ENCODE measurements around the gene HAGH. TPM values are rescaled to one million over a fixed set of nuclear protein-coding genes. Genes with fewer than 3 reads are reported as not detected.
A peak's percentile ranks its signal among the peaks of the same experiment; 100 is the strongest.

The HAGH gene
- total and polyA plus RNA-seq, 9 of the 15 experiments (the other 6 are each of a cell fraction or from before 2014, with no cell fraction given) = 0.46 to 35.1 (median 16.8) TPM

DNA sequence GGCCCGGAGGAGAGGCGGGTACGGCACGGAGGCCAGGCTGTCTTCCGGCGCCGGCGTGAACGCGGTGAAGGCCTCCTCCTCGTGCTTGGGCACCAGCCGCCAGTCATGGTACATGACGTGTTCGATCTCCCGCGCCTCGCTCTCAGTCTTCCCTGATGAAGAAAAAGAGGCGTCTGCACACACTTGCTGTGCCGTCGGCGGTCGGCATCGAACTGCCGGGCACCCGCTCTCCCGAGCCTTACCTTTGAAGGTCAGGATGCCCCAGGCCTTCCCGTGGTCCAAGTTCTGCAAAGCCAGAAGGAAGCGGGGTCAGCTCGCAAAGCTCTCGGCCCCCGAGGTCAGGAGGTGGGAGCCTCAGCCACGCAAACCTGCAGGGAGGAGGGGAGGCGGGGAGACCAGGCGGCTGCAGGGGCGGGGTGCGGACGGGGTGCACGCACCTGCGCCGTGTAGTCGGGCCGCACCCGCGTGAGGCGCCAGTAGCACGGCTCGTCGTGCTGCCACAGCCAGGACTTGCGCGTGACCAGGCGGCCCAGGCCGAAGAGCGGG lies 54.2 kb downstream of the HAGH start, which contains the start of gene EME2 (continued):
- TF ChIP-seq, protein P1, sequence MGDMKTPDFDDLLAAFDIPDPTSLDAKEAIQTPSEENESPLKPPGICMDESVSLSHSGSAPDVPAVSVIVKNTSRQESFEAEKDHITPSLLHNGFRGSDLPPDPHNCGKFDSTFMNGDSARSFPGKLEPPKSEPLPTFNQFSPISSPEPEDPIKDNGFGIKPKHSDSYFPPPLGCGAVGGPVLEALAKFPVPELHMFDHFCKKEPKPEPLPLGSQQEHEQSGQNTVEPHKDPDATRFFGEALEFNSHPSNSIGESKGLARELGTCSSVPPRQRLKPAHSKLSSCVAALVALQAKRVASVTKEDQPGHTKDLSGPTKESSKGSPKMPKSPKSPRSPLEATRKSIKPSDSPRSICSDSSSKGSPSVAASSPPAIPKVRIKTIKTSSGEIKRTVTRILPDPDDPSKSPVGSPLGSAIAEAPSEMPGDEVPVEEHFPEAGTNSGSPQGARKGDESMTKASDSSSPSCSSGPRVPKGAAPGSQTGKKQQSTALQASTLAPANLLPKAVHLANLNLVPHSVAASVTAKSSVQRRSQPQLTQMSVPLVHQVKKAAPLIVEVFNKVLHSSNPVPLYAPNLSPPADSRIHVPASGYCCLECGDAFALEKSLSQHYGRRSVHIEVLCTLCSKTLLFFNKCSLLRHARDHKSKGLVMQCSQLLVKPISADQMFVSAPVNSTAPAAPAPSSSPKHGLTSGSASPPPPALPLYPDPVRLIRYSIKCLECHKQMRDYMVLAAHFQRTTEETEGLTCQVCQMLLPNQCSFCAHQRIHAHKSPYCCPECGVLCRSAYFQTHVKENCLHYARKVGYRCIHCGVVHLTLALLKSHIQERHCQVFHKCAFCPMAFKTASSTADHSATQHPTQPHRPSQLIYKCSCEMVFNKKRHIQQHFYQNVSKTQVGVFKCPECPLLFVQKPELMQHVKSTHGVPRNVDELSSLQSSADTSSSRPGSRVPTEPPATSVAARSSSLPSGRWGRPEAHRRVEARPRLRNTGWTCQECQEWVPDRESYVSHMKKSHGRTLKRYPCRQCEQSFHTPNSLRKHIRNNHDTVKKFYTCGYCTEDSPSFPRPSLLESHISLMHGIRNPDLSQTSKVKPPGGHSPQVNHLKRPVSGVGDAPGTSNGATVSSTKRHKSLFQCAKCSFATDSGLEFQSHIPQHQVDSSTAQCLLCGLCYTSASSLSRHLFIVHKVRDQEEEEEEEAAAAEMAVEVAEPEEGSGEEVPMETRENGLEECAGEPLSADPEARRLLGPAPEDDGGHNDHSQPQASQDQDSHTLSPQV (IDR thresholded peaks at IDR 0.05) = 0 out of 2 replicates have a peak, but pooled peaks have one; percentile 14
- TF ChIP-seq ZNF24 (IDR thresholded peaks at IDR 0.05) = no peak
- TF ChIP-seq, protein P2, sequence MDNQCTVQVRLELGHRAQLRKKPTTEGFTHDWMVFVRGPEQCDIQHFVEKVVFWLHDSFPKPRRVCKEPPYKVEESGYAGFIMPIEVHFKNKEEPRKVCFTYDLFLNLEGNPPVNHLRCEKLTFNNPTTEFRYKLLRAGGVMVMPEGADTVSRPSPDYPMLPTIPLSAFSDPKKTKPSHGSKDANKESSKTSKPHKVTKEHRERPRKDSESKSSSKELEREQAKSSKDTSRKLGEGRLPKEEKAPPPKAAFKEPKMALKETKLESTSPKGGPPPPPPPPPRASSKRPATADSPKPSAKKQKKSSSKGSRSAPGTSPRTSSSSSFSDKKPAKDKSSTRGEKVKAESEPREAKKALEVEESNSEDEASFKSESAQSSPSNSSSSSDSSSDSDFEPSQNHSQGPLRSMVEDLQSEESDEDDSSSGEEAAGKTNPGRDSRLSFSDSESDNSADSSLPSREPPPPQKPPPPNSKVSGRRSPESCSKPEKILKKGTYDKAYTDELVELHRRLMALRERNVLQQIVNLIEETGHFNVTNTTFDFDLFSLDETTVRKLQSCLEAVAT (IDR thresholded peaks at IDR 0.05) = 0 out of 4 replicates have a peak, but pooled peaks of 1 of the 2 experiments have one; percentile 25
- TF ChIP-seq, protein P3, sequence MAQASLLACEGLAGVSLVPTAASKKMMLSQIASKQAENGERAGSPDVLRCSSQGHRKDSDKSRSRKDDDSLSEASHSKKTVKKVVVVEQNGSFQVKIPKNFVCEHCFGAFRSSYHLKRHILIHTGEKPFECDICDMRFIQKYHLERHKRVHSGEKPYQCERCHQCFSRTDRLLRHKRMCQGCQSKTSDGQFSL (CRISPR knock-in tag; IDR thresholded peaks at IDR 0.05) = peak; percentile 11
- TF ChIP-seq, protein P3 (tag; IDR thresholded peaks at IDR 0.05) = no peak
- TF ChIP-seq RBM39 (optimal IDR thresholded peaks at IDR 0.05; ENCODE audit: low read depth, low read length) = no peak
- 0 out of 2 replicates have a peak, but pooled peaks have one; percentile 59 for TF ChIP-seq ZNF431 (CRISPR knock-in tag; IDR thresholded peaks at IDR 0.05)
- TF ChIP-seq ZNF232 (CRISPR knock-in tag; IDR thresholded peaks at IDR 0.05) = 0 out of 2 replicates have a peak, but pooled peaks have one; percentile 8
- no peak for TF ChIP-seq HMG20A (CRISPR knock-in tag; conservative IDR thresholded peaks at IDR 0.05)
- TF ChIP-seq, protein P4, sequence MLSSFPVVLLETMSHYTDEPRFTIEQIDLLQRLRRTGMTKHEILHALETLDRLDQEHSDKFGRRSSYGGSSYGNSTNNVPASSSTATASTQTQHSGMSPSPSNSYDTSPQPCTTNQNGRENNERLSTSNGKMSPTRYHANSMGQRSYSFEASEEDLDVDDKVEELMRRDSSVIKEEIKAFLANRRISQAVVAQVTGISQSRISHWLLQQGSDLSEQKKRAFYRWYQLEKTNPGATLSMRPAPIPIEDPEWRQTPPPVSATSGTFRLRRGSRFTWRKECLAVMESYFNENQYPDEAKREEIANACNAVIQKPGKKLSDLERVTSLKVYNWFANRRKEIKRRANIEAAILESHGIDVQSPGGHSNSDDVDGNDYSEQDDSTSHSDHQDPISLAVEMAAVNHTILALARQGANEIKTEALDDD (IDR thresholded peaks at IDR 0.05) = no peak
- TF ChIP-seq KAT7 (CRISPR knock-in tag; IDR thresholded peaks at IDR 0.05; ENCODE audit: borderline replicate concordance) = peak; percentile 77; the same call in 1 of the 2 replicates
- TF ChIP-seq, protein P5, sequence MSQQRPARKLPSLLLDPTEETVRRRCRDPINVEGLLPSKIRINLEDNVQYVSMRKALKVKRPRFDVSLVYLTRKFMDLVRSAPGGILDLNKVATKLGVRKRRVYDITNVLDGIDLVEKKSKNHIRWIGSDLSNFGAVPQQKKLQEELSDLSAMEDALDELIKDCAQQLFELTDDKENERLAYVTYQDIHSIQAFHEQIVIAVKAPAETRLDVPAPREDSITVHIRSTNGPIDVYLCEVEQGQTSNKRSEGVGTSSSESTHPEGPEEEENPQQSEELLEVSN (IDR thresholded peaks at IDR 0.05; ENCODE audit: borderline replicate concordance in 1 of 2, extremely low read depth in 1 of 2, insufficient read depth in 1 of 2, insufficient read length in 1 of 2, low read depth in 1 of 2, low read length in 1 of 2, poor library complexity in 1 of 2, severe bottlenecking in 1 of 2) = peak in 1 of 2 experiments; percentile 71
- 0 out of 4 replicates have a peak, but pooled peaks of 1 of the 2 experiments have one; percentile 46 for TF ChIP-seq SIN3A (IDR thresholded peaks at IDR 0.05; ENCODE audit: borderline replicate concordance in 2 of 2, control insufficient read depth in 1 of 2, low read depth in 2 of 2, low read length in 2 of 2)
- peak; percentile 6 for TF ChIP-seq KDM5B (IDR thresholded peaks at IDR 0.05; ENCODE audit: insufficient replicate concordance, low read depth, low read length)
- TF ChIP-seq, protein P6, sequence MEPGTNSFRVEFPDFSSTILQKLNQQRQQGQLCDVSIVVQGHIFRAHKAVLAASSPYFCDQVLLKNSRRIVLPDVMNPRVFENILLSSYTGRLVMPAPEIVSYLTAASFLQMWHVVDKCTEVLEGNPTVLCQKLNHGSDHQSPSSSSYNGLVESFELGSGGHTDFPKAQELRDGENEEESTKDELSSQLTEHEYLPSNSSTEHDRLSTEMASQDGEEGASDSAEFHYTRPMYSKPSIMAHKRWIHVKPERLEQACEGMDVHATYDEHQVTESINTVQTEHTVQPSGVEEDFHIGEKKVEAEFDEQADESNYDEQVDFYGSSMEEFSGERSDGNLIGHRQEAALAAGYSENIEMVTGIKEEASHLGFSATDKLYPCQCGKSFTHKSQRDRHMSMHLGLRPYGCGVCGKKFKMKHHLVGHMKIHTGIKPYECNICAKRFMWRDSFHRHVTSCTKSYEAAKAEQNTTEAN (CRISPR knock-in tag; IDR thresholded peaks at IDR 0.05) = 0 out of 2 replicates have a peak, but pooled peaks have one; percentile 71
- peak; percentile 78 to 83 for TF ChIP-seq NRF1 (conservative IDR thresholded peaks at IDR 0.05 in 1 of 2, IDR thresholded peaks at IDR 0.05 in 1 of 2)

All from K562 (cell line).